GM12801 (cell line): ENCODE data around the gene ARMC10.

Experiments
- CTCF ChIP-seq: IDR thresholded peaks from one replicate; pipeline ENCODE4 v1.5.1; 2011; ENCODE audit warnings: control low read depth; ENCODE audit not compliant: insufficient read length; ENCODE audit errors: extremely low read depth

The ARMC10 gene

GRCh38 chr7:103074519-103075336, at the start of gene ARMC10, which contains the start of gene FBXL13:
ARMC10 (plus strand) TSS chr7:103075140; CDS start chr7:103075273, 133 bp downstream.
FBXL13 (minus strand) TSS chr7:103074796.
- no peak for TF ChIP-seq CTCF

GRCh38 chr7:103025341-103025740, 49.6 kb upstream of the ARMC10 start:
- TF ChIP-seq CTCF: no peak

- TF ChIP-seq CTCF: no peak
These were observed 43.9 kb upstream of the ARMC10 start for GRCh38 chr7:103031024-103031423.

- no peak for TF ChIP-seq CTCF
These were observed 43.2 kb upstream of the ARMC10 start for GRCh38 chr7:103031781-103032180.

GRCh38 chr7:103037476-103037822, 37.5 kb upstream of the ARMC10 start:
- TF ChIP-seq CTCF: no peak

- TF ChIP-seq CTCF: no peak
These were observed 26.1 kb upstream of the ARMC10 start for GRCh38 chr7:103048833-103049232.

GRCh38 chr7:103051519-103051918, 23.4 kb upstream of the ARMC10 start:
- no peak for TF ChIP-seq CTCF
